OCI-LY1 (cell line): ENCODE data around the gene SYT5.
A peak's percentile ranks its signal among the peaks of the same experiment; 100 is the strongest.

Experiments used
- H2AFZ ChIP-seq: fragments of 200-600 bp; sonication (generic), shearing (Covaris generic); 2 replicates; pipeline ENCODE4 v1.6.0; 2014; ENCODE audit warnings: antibody characterized with exemption, mild to moderate bottlenecking, low read length
- H3F3A ChIP-seq: fragments of 200-600 bp; sonication (generic), shearing (Covaris generic); 2 replicates; pipeline ENCODE4 v1.6.0; 2014; ENCODE audit warnings: mild to moderate bottlenecking, antibody characterized with exemption, low read length, moderate library complexity; ENCODE audit not compliant: insufficient read depth
- H3K27ac ChIP-seq: fragments of 200-600 bp; sonication (generic); 2 replicates; pipeline ENCODE4 v1.5.1; 2014; ENCODE audit warnings: low read length, mixed run types, mild to moderate bottlenecking, low read depth; ENCODE audit not compliant: poor library complexity, severe bottlenecking
- H3K27me3 ChIP-seq: fragments of 200-600 bp; sonication (generic); 2 replicates; pipeline ENCODE4 v1.6.0; 2014; ENCODE audit warnings: antibody characterized with exemption, mild to moderate bottlenecking, low read length, moderate library complexity; ENCODE audit not compliant: insufficient read depth
- H3K36me3 ChIP-seq: fragments of 200-600 bp; sonication (generic); 2 replicates; pipeline ENCODE4 v1.6.1; 2014; ENCODE audit warnings: mild to moderate bottlenecking, antibody characterized with exemption, low read length, moderate library complexity, mixed read lengths; ENCODE audit not compliant: insufficient read depth
- H3K4me1 ChIP-seq: fragments of 200-600 bp; sonication (generic); 2 replicates; pipeline ENCODE4 v1.5.1; 2014; ENCODE audit warnings: mild to moderate bottlenecking, low read length, moderate library complexity; ENCODE audit not compliant: insufficient read depth, severe bottlenecking
- H3K4me2 ChIP-seq: fragments of 200-600 bp; sonication (generic), shearing (Covaris generic); 2 replicates; pipeline ENCODE4 v1.6.1; 2014; ENCODE audit warnings: low read length
- H3K4me3 ChIP-seq: fragments of 200-600 bp; sonication (generic); 2 replicates; pipeline ENCODE4 v1.5.1; 2014; ENCODE audit warnings: low read length, low read depth, mild to moderate bottlenecking, mixed read lengths; ENCODE audit not compliant: poor library complexity, severe bottlenecking
- H3K79me2 ChIP-seq: fragments of 200-600 bp; shearing (Covaris generic); 2 replicates; pipeline ENCODE4 v1.6.1; 2016; ENCODE audit warnings: mixed run types, low read length, mixed read lengths; ENCODE audit not compliant: insufficient read depth
- H3K9ac ChIP-seq: fragments of 200-600 bp; sonication (generic), shearing (Covaris generic); 2 replicates; pipeline ENCODE4 v1.6.1; 2014; ENCODE audit warnings: mild to moderate bottlenecking, low read length, mixed read lengths
- H3K9me2 ChIP-seq: fragments of 200-600 bp; sonication (generic), shearing (Covaris generic); 2 replicates; pipeline ENCODE4 v1.6.1; 2014; ENCODE audit warnings: low read depth, mild to moderate bottlenecking, low read length, mixed read lengths
- H3K9me3 ChIP-seq: fragments of 200-600 bp; shearing (Covaris generic); 2 replicates; pipeline ENCODE4 v1.6.1; 2014; ENCODE audit warnings: low read length, mixed read lengths
- H4K20me1 ChIP-seq: fragments of 200-600 bp; sonication (generic), shearing (Covaris generic); 2 replicates; pipeline ENCODE4 v1.6.0; 2016; ENCODE audit warnings: mild to moderate bottlenecking, low read length; ENCODE audit not compliant: insufficient read depth
- CTCF ChIP-seq: fragments of 200-600 bp; sonication (generic), shearing (Covaris generic); IDR thresholded peaks from 2 replicates; pipeline ENCODE4 v1.5.1; 2017; ENCODE audit warnings: mild to moderate bottlenecking, antibody characterized with exemption, low read length, moderate library complexity, mixed read lengths
- EZH2 ChIP-seq: fragments of 200-600 bp; sonication (generic), shearing (Covaris generic); IDR thresholded peaks from 2 replicates; pipeline ENCODE4 v1.8.0; 2017; ENCODE audit warnings: borderline replicate concordance, mixed run types, mild to moderate bottlenecking, antibody characterized with exemption, low read length, moderate library complexity, mixed read lengths

The SYT5 gene

GRCh38 chr19:55216461-55217198 is 36.5 kb upstream of the SYT5 start:
- peak overlapping the region; percentile 68 for H3K4me3 ChIP-seq
- peak overlapping the region; percentile 68 for H3K4me2 ChIP-seq
- H3K9me3 ChIP-seq, result 0 out of 2 replicates have a peak, but pooled peaks cover 2% of the 10 kb centered on the region
- no peaks in the 10 kb centered on the region for H4K20me1 ChIP-seq
- H3K4me1 ChIP-seq, result peaks cover 12% of the 10 kb centered on the region
- H2AFZ ChIP-seq, result no peak overlapping the region
- H3K79me2 ChIP-seq, result no peaks in the 10 kb centered on the region
- H3K27ac ChIP-seq, result no peak overlapping the region
- H3K36me3 ChIP-seq, result peaks cover 18% of the 10 kb centered on the region
- TF ChIP-seq CTCF, result no peak
- TF ChIP-seq EZH2, result no peak
- H3K27me3 ChIP-seq, result no peaks in the 10 kb centered on the region
- H3K9me2 ChIP-seq, result no peaks in the 10 kb centered on the region
- peak overlapping the region; percentile 58; the same call in 1 of the 2 replicates for H3K9ac ChIP-seq
- H3F3A ChIP-seq, result 0 out of 2 replicates have a peak, but pooled peaks cover 4% of the 10 kb centered on the region

- no peaks in the 10 kb centered on the region for H3K9me2 ChIP-seq
- no peak overlapping the region for H2AFZ ChIP-seq
Measured at GRCh38 chr19:55213547-55213946, 33.5 kb upstream of the SYT5 start.

GRCh38 chr19:55212447-55212846 is 32.4 kb upstream of the SYT5 start:
- Histone ChIP-seq H3K9ac (no peak overlapping the region), H3K27me3 (no peaks in the 10 kb centered on the region), H3K4me2 (no peak overlapping the region), H2AFZ (no peak overlapping the region), H3K4me3 (no peak overlapping the region), H3F3A (no peaks in the 10 kb centered on the region), H3K36me3 (no peaks in the 10 kb centered on the region), H3K9me3 (no peaks in the 10 kb centered on the region), H4K20me1 (no peaks in the 10 kb centered on the region), H3K79me2 (no peaks in the 10 kb centered on the region), H3K9me2 (no peaks in the 10 kb centered on the region), H3K27ac (no peak overlapping the region), H3K4me1 (peaks cover 11% of the 10 kb centered on the region)
- no peak for TF ChIP-seq EZH2
- TF ChIP-seq CTCF, result peak; percentile 96

More at GRCh38 chr19:55213547-55213946, 33.5 kb upstream of the SYT5 start:
- no peak overlapping the region for H3K4me2 ChIP-seq
- TF ChIP-seq EZH2 (no peak), CTCF (no peak)
- no peaks in the 10 kb centered on the region for H3K27me3 ChIP-seq
- H3K79me2 ChIP-seq, result no peaks in the 10 kb centered on the region
- H3F3A ChIP-seq, result no peaks in the 10 kb centered on the region
- no peak overlapping the region for H3K27ac ChIP-seq
- peaks cover 12% of the 10 kb centered on the region for H3K4me1 ChIP-seq
- no peak overlapping the region for H3K9ac ChIP-seq
- H3K4me3 ChIP-seq, result no peak overlapping the region
- no peaks in the 10 kb centered on the region for H3K36me3 ChIP-seq
- H4K20me1 ChIP-seq, result no peaks in the 10 kb centered on the region
- no peaks in the 10 kb centered on the region for H3K9me3 ChIP-seq
